AG04450 (cell line): ENCODE results near the gene THEM4. TPM values are rescaled to one million over a fixed set of nuclear protein-coding genes. Genes with fewer than 3 reads are reported as not detected.
"Not testable (repeated sequence)": the region's sequence is repeated elsewhere in the genome, so short reads cannot be mapped to it uniquely, and the experiment has no call there.

Experiments
- CTCF ChIA-PET: fragments of 300-600, 350-600 bp; formaldehyde crosslinking; extraction: SDS; loops from one replicate; lab custom pipeline; 2022; ENCODE audit warnings: antibody characterized with exemption, inconsistent platforms; lab: Charles Lee
- POLR2A ChIA-PET: fragments of 350-600 bp; formaldehyde crosslinking; extraction: SDS; loops from one replicate; lab custom pipeline; 2021; ENCODE audit warnings: antibody characterized with exemption, inconsistent platforms; lab: Yijun Ruan, JAX
- DNase-seq: peaks from one replicate; pipeline ENCODE4 v3.0.0-alpha.2; 2011; ENCODE audit warnings: low read depth, low spot score
- H3K27ac ChIP-seq: one replicate; pipeline ENCODE4 v1.5.1; 2012; ENCODE audit warnings: low read depth, low read length, control low read depth
- H3K27me3 ChIP-seq: one replicate; pipeline ENCODE4 v1.6.0; 2012; ENCODE audit warnings: low read length; ENCODE audit not compliant: control insufficient read depth, insufficient read depth
- H3K4me3 ChIP-seq: 2 replicates; pipeline ENCODE4 v1.5.1; 2011; ENCODE audit warnings: mild to moderate bottlenecking, low read depth, low read length, control low read depth
- H3K9me3 ChIP-seq: 2 replicates; pipeline ENCODE4 v1.5.1; 2012; ENCODE audit warnings: low read length; ENCODE audit not compliant: control insufficient read depth, insufficient read depth
- polyA plus RNA-seq: library from polyadenylated mRNA; depleted of rRNA; stranded (reverse); fragments of >200 nt; gene quantifications from 2 replicates; pipeline ENCODE4 v1.2.3, GENCODE V29; 2011
- TF ChIP-seq, protein P1 (sequence below): IDR thresholded peaks from 2 replicates; pipeline ENCODE4 v1.5.1; 2011; ENCODE audit warnings: low read depth, low read length, control low read depth, inconsistent platforms

Gene THEM4
- polyA plus RNA-seq, 1 experiment, result 24.8 TPM

DNA sequence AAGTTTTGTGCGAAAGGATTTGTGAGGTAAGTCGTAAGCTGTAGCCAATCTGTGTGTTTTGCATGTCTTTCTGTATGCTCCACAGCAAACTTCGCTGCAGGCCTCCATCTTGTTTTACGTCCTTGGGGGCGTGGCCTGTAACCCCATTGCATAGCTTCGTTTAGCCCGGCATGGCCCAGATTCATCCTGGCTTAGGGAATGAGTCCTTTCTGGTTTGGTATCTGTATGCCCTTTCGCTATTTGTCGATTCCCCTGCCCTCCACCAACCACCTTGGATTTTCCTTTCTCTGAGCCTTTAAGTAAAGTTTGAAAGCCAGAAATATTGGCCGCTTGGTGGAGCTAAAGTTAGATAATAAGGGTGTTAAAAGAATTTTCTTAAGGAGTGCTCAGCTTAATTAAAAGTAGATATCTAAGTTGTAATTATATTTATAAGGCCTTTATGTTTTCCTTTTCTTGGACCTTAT, 1.1 kb downstream of the THEM4 start:
- no peak for DNase-seq
- TF ChIP-seq, protein P1, sequence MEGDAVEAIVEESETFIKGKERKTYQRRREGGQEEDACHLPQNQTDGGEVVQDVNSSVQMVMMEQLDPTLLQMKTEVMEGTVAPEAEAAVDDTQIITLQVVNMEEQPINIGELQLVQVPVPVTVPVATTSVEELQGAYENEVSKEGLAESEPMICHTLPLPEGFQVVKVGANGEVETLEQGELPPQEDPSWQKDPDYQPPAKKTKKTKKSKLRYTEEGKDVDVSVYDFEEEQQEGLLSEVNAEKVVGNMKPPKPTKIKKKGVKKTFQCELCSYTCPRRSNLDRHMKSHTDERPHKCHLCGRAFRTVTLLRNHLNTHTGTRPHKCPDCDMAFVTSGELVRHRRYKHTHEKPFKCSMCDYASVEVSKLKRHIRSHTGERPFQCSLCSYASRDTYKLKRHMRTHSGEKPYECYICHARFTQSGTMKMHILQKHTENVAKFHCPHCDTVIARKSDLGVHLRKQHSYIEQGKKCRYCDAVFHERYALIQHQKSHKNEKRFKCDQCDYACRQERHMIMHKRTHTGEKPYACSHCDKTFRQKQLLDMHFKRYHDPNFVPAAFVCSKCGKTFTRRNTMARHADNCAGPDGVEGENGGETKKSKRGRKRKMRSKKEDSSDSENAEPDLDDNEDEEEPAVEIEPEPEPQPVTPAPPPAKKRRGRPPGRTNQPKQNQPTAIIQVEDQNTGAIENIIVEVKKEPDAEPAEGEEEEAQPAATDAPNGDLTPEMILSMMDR, result peak; percentile 24; the same call in 1 of the 2 replicates
- Histone ChIP-seq H3K27me3 (peaks cover 2% of the 10 kb centered on the region), H3K9me3 (peaks cover 18% of the 10 kb centered on the region), H3K27ac (no peak overlapping the region), H3K4me3 (peak overlapping the region; percentile 84)
- CTCF ChIA-PET, result interaction anchor here (0.5 to 3.9 kb wide), 6 partner anchors 9 to 678 kb away, joined by 3 to 24 read pairs (median 6); no protein-coding TSS in a partner anchor
- POLR2A ChIA-PET, result interaction anchor here (1.4 to 2.2 kb wide), 3 partner anchors 21 to 129 kb away, joined by 3 to 7 read pairs (median 6); partner anchors contain the start of gene S100A11

DNA sequence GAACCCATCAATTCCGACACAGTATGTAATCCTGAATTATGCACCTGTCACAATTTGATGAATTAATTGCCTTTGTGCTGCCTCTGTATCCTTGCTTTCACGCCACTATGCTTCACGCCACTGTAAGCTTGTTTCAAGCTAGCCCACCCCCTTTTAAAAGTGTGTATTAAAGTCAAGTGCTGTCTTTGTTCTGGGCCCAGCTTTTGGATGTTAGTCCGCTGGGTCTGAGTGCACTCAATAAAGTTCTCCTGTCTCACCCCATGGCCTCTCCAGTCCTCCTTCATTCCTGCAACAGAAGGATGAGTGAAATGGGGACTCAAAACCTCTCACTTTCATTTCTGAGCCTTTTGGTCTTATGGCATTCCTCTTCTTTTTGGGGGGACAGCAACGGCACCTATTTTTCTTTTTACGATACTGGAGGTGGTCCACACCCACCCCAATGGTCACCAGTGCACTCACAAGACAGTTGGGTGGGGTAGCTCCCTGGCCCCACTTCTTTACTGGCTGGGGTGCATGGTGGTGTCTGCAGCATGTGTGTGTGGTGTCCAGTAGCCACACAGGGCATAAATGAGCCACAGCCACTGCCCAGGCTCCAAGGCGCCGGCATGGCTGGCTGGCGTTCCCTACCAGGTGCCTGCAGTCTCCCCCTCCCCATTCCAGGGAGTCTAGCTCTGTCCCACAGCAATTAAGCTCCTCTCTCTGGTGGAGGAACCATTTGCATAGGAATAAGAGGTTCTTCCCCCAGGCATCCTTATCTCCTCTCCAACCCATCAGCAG, 1.8 kb downstream of the THEM4 start:
- DNase-seq, result no peak
- Histone ChIP-seq H3K27ac (no peak overlapping the region), H3K9me3 (peaks cover 18% of the 10 kb centered on the region), H3K27me3 (no peaks in the 10 kb centered on the region), H3K4me3 (no peak overlapping the region)
- TF ChIP-seq, protein P1, result no peak
- CTCF ChIA-PET, result interaction anchor here (0.5 to 3.9 kb wide), 6 partner anchors 8 to 807 kb away, joined by 3 to 24 read pairs (median 6); no protein-coding TSS in a partner anchor
- POLR2A ChIA-PET, result interaction anchor here (1.6 to 2.2 kb wide), 2 partner anchors 21 to 129 kb away, joined by 3 to 7 read pairs; partner anchors contain the start of gene S100A11

DNA sequence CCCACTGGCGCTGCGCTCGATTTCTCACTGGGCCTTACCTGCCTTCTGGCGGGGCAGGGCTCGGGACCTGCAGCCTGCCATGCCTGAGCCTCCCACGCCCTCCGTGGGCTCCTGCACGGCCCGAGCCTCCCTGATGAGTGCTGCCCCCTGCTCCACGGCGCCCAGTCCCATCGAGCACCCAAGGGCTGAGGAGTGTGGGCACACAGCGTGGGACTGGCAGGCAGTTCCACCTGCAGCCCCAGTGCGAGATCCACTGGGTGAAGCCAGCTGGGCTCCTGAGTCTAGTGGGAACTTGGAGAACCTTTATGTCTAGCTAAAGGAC, 3.0 kb downstream of the THEM4 start:
- not testable (repeated sequence) for H3K4me3 ChIP-seq

DNA sequence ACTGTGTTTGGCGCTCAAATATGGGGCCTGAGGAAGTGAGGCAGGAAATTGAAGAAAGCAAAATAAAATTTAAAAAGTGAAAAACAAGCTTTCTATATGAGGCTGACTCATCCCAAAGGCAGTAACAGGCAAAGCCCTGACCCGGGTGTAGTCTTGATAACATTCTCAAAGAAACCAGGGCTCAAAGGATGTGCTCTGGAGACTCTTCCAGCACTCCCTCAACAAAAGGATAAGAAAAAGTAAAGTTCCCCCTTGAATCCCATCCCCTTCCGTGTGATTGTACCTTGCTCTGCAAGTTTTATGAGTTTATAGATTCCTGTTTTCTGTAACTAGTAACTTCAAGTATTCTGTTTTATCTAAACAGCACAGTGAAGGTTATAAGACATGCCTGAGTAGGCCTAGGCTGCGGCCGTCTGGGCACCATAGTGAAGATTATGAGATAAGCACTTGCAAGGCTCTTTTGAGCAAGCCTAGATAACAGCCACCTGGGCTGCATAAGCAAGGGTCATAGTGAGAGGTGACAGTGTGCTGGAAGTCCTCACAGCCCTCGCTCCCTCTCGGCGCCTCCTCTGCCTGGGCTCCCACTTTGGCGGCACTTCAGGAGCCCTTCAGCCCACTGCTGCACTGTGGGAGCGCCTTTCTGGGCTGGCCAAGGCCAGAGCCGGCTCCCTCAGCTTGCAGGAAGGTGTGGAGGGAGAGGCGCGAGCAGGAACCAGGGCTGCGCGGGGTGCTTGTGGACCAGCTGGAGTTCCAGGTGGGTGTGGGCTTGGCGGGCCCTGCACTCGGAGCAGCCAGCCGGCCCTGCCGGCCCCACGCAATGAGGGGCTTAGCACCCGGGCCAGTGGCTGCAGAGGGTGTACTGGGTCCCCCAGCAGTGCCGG, 3.6 kb downstream of the THEM4 start:
- H3K4me3 ChIP-seq, DNase-seq, H3K27me3 ChIP-seq, POLR2A ChIA-PET: not testable (repeated sequence)
- CTCF ChIA-PET, result interaction anchor here (1.0 kb wide), 1 partner anchor 108 kb away, joined by 3 read pairs; no protein-coding TSS in a partner anchor
- Histone ChIP-seq H3K27ac (peak overlapping the region; percentile 39), H3K9me3 (peaks cover 22% of the 10 kb centered on the region)

More for the DNA sequence above, 3.0 kb downstream of the THEM4 start:
- CTCF ChIA-PET, POLR2A ChIA-PET, H3K27me3 ChIP-seq, H3K27ac ChIP-seq, DNase-seq: not testable (repeated sequence)
- H3K9me3 ChIP-seq, result peaks cover 22% of the 10 kb centered on the region

DNA sequence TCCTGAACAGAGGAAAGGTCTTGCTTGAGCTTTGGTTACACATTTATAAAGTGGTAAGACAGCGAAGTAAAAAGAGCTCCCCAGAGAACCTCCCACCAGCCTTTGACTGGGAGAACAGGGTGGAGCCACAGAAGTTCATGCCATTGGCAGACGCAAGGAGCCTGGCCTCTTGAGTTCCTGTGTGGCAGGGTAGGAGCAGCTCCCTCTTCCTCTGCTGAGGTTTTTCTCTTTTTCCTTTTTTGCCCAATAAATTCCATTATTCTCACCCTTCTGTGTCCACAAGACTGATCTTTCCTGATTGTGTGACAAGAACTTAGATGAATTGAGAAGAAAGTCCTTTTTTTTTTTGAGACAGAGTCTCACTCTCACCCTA, 4.3 kb downstream of the THEM4 start:
- peaks cover 22% of the 10 kb centered on the region for H3K9me3 ChIP-seq
- ChIA-PET CTCF (interaction anchor here (1.0 kb wide), 1 partner anchor 109 kb away, joined by 3 read pairs; no protein-coding TSS in a partner anchor), POLR2A (interaction anchor here (0.6 kb wide), 1 partner anchor 91 kb away, joined by 6 read pairs; no protein-coding TSS in a partner anchor)
- no peak overlapping the region for H3K4me3 ChIP-seq
- H3K27me3 ChIP-seq, result no peaks in the 10 kb centered on the region
- no peak for DNase-seq
- TF ChIP-seq, protein P1, result no peak
- H3K27ac ChIP-seq, result peak overlapping the region; percentile 39
